ENCODE measurements around the gene CIB4.

CIB4 gene

GRCh38 chr2:26557244-26557925 lies 83.8 kb downstream of the CIB4 start:
- no peaks in the 10 kb centered on the region for H3K27me3 ChIP-seq (ENCODE audit: control insufficient read depth, insufficient read depth, low read length)
- H3K9me3 ChIP-seq (ENCODE audit: control insufficient read depth, low read length) = no peaks in the 10 kb centered on the region
- H3K4me3 ChIP-seq (ENCODE audit: low read depth, low read length) = no peak overlapping the region
- H3K36me3 ChIP-seq (ENCODE audit: control insufficient read depth, insufficient read depth, low read length) = no peaks in the 10 kb centered on the region
- H3K27ac ChIP-seq = no peak overlapping the region
- H3K79me2 ChIP-seq = no peaks in the 10 kb centered on the region
- H3K4me2 ChIP-seq (ENCODE audit: low read length) = no peak overlapping the region
- no peak overlapping the region for H3K9ac ChIP-seq
- H3K4me1 ChIP-seq = no peaks in the 10 kb centered on the region
- no peak overlapping the region for H2AFZ ChIP-seq
- TF ChIP-seq CTCF (IDR thresholded peaks at IDR 0.05) = no peak

GRCh38 chr2:26556309-26557243 lies 84.6 kb downstream of the CIB4 start:
- Histone ChIP-seq H3K79me2 (no peaks in the 10 kb centered on the region), H3K4me1 (no peaks in the 10 kb centered on the region), H3K4me2 (ENCODE audit: low read length) (no peak overlapping the region), H3K36me3 (ENCODE audit: control insufficient read depth, insufficient read depth, low read length) (no peaks in the 10 kb centered on the region), H3K4me3 (ENCODE audit: low read depth, low read length) (no peak overlapping the region), H3K9ac (no peak overlapping the region), H3K27ac (no peak overlapping the region), H2AFZ (no peak overlapping the region), H3K9me3 (ENCODE audit: control insufficient read depth, low read length) (no peaks in the 10 kb centered on the region), H3K27me3 (ENCODE audit: control insufficient read depth, insufficient read depth, low read length) (no peaks in the 10 kb centered on the region)
- TF ChIP-seq CTCF (IDR thresholded peaks at IDR 0.05) = no peak

GRCh38 chr2:26555246-26556133 lies 85.7 kb downstream of the CIB4 start:
- Histone ChIP-seq H3K4me3 (ENCODE audit: low read depth, low read length) (no peak overlapping the region), H3K36me3 (ENCODE audit: control insufficient read depth, insufficient read depth, low read length) (no peaks in the 10 kb centered on the region), H3K27ac (no peak overlapping the region), H3K9me3 (ENCODE audit: control insufficient read depth, low read length) (no peaks in the 10 kb centered on the region), H3K27me3 (ENCODE audit: control insufficient read depth, insufficient read depth, low read length) (no peaks in the 10 kb centered on the region), H2AFZ (no peak overlapping the region), H3K4me1 (no peaks in the 10 kb centered on the region), H3K79me2 (no peaks in the 10 kb centered on the region), H3K9ac (no peak overlapping the region), H3K4me2 (ENCODE audit: low read length) (no peak overlapping the region)
- TF ChIP-seq CTCF (IDR thresholded peaks at IDR 0.05) = no peak

- Histone ChIP-seq H3K4me2 (ENCODE audit: low read length) (no peak overlapping the region), H3K4me1 (no peaks in the 10 kb centered on the region), H2AFZ (no peak overlapping the region), H3K27ac (no peak overlapping the region), H3K9me3 (ENCODE audit: control insufficient read depth, low read length) (no peaks in the 10 kb centered on the region), H3K9ac (no peak overlapping the region), H3K4me3 (ENCODE audit: low read depth, low read length) (no peak overlapping the region), H3K79me2 (no peaks in the 10 kb centered on the region), H3K27me3 (ENCODE audit: control insufficient read depth, insufficient read depth, low read length) (no peaks in the 10 kb centered on the region), H3K36me3 (ENCODE audit: control insufficient read depth, insufficient read depth, low read length) (no peaks in the 10 kb centered on the region)
- TF ChIP-seq CTCF (IDR thresholded peaks at IDR 0.05) = no peak
Measured at GRCh38 chr2:26552641-26553374, 88.4 kb downstream of the CIB4 start.

Measured in parathyroid adenoma (tissue), 2 donors.